Parathyroid adenoma (tissue), 2 donors: ENCODE results near the gene PPP1R14B.

ENCODE experiments used
- H2AFZ ChIP-seq: fragments of 300-600 bp; sonication (generic); one replicate; pipeline ENCODE4 v1.7.0; 2017; ENCODE audit warnings: antibody characterized with exemption, mild to moderate bottlenecking
- H3K27ac ChIP-seq: fragments of 300-600 bp; sonication (generic); one replicate; pipeline ENCODE4 v1.7.0; 2017
- H3K27me3 ChIP-seq: fragments of 300-600 bp; sonication (generic); one replicate; pipeline ENCODE4 v1.7.0; 2017; ENCODE audit warnings: low read length; ENCODE audit not compliant: control insufficient read depth, insufficient read depth
- H3K36me3 ChIP-seq: fragments of 300-600 bp; sonication (generic); one replicate; pipeline ENCODE4 v1.7.0; 2017; ENCODE audit warnings: low read length; ENCODE audit not compliant: control insufficient read depth, insufficient read depth
- H3K4me1 ChIP-seq: fragments of 300-600 bp; sonication (generic); one replicate; pipeline ENCODE4 v1.7.0; 2017; ENCODE audit warnings: control low read depth
- H3K4me2 ChIP-seq: fragments of 300-600 bp; sonication (generic); one replicate; pipeline ENCODE4 v1.7.0; 2017; ENCODE audit warnings: low read length
- H3K4me3 ChIP-seq: fragments of 300-600 bp; sonication (generic); one replicate; pipeline ENCODE4 v1.7.0; 2017; ENCODE audit warnings: low read depth, low read length
- H3K79me2 ChIP-seq: fragments of 300-600 bp; sonication (generic); one replicate; pipeline ENCODE4 v1.7.0; 2017; ENCODE audit warnings: control low read depth
- H3K9ac ChIP-seq: fragments of 300-600 bp; sonication (generic); one replicate; pipeline ENCODE4 v1.7.0; 2017; ENCODE audit warnings: mild to moderate bottlenecking
- H3K9me3 ChIP-seq: fragments of 300-600 bp; sonication (generic); one replicate; pipeline ENCODE4 v1.7.0; 2017; ENCODE audit warnings: low read length; ENCODE audit not compliant: control insufficient read depth
- TF ChIP-seq, protein P1 (sequence below): fragments of 300-600 bp; sonication (generic); IDR thresholded peaks from one replicate; pipeline ENCODE4 v1.7.0; 2017; ENCODE audit warnings: antibody characterized with exemption, mild to moderate bottlenecking
- donor health status: primary hyperparathyroidism.

The PPP1R14B gene

DNA sequence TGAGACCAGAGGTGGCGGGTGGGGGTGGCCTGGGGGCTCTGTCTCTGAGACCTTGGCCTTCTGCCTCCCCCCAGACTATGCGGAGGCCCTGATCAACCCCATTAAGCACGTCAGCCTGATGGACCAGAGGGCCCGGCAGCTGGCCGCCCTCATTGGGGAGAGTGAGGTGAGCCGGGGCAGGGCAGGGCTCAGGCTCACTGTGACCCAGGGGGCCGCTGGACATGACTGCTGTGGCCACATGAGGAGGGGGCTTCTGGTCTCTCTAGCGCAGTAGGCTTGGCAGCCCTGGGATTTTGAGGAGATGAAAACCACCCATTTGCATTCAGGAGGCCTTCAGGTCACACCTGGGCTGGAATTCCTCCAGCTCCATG lies 17.2 kb upstream of the PPP1R14B start:
- no peaks in the 10 kb centered on the region for H3K36me3 ChIP-seq
- H3K4me1 ChIP-seq = peaks cover 9% of the 10 kb centered on the region

DNA sequence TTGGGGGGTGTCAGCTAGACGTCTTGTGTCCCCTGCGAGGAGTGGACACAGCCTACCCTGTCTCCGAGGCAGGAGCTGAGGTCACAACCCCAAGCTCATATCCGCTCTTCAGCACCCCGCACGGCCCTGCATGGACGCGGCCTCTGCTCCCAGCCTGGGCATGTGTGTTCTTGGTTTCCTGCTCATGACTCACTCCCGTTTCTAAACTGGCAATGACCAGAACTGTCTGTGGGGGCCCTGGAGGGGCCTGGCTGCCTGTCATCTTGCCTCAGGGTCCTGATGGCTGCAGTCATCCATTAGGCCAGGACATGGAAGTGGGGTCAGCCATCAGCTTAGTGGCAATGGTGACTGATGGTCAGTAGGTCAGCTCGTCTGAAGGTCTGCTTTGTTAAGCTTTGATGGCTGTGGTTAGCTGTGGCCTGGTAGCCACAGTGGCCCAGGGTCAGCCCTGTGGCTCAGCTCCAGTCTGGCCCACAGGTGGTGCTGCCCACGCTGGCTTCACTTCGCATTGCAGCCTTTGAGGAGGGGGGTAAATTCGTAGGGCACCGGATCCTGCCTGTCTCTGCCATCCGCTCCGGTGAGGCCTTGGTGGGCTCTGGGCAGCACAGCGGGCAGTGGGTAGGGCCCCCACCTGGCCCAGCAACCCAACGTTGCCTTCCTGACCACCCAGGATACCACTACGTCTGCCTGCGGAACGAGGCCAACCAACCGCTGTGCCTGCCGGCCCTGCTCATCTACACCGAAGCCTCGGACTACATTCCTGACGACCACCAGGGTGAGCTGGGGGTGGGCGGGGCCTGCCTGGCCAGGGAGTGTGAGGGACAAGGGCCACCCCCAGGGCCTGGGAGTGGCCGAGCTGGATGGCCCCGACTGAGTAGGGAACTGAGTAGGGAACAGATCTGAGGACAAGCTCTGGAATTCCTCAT lies 16.5 kb upstream of the PPP1R14B start:
- H3K27me3 ChIP-seq = no peaks in the 10 kb centered on the region
- no peak overlapping the region for H3K27ac ChIP-seq
- no peaks in the 10 kb centered on the region for H3K9me3 ChIP-seq
- no peak overlapping the region for H3K4me3 ChIP-seq
- no peak overlapping the region for H3K9ac ChIP-seq
- H3K4me1 ChIP-seq = peaks cover 7% of the 10 kb centered on the region
- TF ChIP-seq, protein P1, sequence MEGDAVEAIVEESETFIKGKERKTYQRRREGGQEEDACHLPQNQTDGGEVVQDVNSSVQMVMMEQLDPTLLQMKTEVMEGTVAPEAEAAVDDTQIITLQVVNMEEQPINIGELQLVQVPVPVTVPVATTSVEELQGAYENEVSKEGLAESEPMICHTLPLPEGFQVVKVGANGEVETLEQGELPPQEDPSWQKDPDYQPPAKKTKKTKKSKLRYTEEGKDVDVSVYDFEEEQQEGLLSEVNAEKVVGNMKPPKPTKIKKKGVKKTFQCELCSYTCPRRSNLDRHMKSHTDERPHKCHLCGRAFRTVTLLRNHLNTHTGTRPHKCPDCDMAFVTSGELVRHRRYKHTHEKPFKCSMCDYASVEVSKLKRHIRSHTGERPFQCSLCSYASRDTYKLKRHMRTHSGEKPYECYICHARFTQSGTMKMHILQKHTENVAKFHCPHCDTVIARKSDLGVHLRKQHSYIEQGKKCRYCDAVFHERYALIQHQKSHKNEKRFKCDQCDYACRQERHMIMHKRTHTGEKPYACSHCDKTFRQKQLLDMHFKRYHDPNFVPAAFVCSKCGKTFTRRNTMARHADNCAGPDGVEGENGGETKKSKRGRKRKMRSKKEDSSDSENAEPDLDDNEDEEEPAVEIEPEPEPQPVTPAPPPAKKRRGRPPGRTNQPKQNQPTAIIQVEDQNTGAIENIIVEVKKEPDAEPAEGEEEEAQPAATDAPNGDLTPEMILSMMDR = no peak
- no peak overlapping the region for H2AFZ ChIP-seq
- no peaks in the 10 kb centered on the region for H3K36me3 ChIP-seq
- no peaks in the 10 kb centered on the region for H3K79me2 ChIP-seq
- H3K4me2 ChIP-seq = no peak overlapping the region

More for the DNA sequence above, 17.2 kb upstream of the PPP1R14B start:
- Histone ChIP-seq H3K27ac (no peak overlapping the region), H3K9me3 (no peaks in the 10 kb centered on the region), H2AFZ (no peak overlapping the region), H3K79me2 (no peaks in the 10 kb centered on the region), H3K9ac (no peak overlapping the region), H3K4me3 (no peak overlapping the region), H3K4me2 (no peak overlapping the region), H3K27me3 (no peaks in the 10 kb centered on the region)
- TF ChIP-seq, protein P1 = no peak

DNA sequence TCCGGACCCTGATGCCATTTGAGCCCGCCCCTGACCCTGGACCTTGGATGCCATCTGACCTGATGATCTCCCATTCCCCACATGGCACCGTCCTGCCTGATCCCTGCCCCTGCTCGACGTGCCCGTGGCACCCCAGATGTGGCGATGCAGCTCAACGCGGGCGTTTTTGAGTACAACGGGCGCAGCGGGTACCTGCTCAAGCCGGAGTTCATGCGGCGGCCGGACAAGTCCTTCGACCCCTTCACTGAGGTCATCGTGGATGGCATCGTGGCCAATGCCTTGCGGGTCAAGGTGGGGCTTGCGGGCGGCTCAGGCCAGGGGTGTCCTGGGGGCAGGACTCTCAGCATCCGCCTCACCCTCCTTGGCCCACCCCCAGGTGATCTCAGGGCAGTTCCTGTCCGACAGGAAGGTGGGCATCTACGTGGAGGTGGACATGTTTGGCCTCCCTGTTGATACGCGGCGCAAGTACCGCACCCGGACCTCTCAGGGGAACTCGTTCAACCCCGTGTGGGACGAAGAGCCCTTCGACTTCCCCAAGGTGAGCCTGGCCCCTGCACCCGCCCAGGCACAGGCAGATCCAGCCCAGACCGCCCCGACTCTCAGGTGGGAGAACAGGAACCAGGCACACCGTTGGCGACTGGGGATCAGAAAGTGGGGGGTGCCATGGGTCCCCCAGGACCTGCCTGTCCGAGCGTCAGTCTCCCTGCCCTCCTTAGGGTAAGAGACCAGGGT lies 15.7 kb upstream of the PPP1R14B start:
- H3K27ac ChIP-seq = no peak overlapping the region
- no peaks in the 10 kb centered on the region for H3K27me3 ChIP-seq
- H3K79me2 ChIP-seq = no peaks in the 10 kb centered on the region
- no peak overlapping the region for H3K4me3 ChIP-seq
- no peak overlapping the region for H3K9ac ChIP-seq
- H3K9me3 ChIP-seq = no peaks in the 10 kb centered on the region
- H3K36me3 ChIP-seq = no peaks in the 10 kb centered on the region
- TF ChIP-seq, protein P1 = no peak
- no peak overlapping the region for H3K4me2 ChIP-seq
- no peaks in the 10 kb centered on the region for H3K4me1 ChIP-seq
- H2AFZ ChIP-seq = no peak overlapping the region

DNA sequence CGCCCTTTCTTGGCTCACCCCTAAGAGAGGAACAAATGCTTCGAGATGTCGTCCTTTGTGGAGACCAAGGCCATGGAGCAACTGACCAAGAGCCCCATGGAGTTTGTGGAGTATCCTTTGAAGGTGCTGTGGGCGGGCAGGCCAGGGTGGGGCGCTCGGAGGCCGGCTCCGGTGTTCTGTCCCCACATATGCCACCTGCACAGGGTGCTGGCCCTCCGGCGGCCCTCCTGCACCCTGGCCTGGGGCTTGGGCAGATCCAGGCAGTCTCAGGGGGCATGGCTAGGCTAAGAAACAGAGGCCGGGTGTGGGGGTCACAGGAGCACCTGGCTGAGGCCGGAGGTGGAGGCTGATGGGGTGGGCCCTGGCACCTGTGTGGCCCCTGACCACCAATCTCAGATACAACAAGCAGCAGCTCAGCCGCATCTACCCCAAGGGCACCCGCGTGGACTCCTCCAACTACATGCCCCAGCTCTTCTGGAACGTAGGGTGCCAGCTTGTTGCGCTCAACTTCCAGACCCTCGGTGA lies 14.9 kb upstream of the PPP1R14B start:
- Histone ChIP-seq H3K36me3 (no peaks in the 10 kb centered on the region), H3K27ac (no peak overlapping the region)

More for the DNA sequence above, 14.9 kb upstream of the PPP1R14B start:
- H3K4me1 ChIP-seq = no peaks in the 10 kb centered on the region
- no peak overlapping the region for H3K9ac ChIP-seq
- no peak overlapping the region for H2AFZ ChIP-seq
- no peak overlapping the region for H3K4me3 ChIP-seq
- TF ChIP-seq, protein P1 = no peak
- no peaks in the 10 kb centered on the region for H3K27me3 ChIP-seq
- H3K79me2 ChIP-seq = no peaks in the 10 kb centered on the region
- H3K4me2 ChIP-seq = no peak overlapping the region
- H3K9me3 ChIP-seq = no peaks in the 10 kb centered on the region
